Measurements from ENCODE around the gene CACNB4.

CACNB4 gene

GRCh38 chr2:151849413-151850010, 249.3 kb downstream of the CACNB4 start:
- no peak for DNase-seq

- no peak for DNase-seq
Observed at GRCh38 chr2:151845884-151846283, 253.0 kb downstream of the CACNB4 start.

- DNase-seq: no peak
Observed at GRCh38 chr2:151845481-151845880, 253.4 kb downstream of the CACNB4 start.

- no peak for DNase-seq
Observed at GRCh38 chr2:151844211-151844896, 254.5 kb downstream of the CACNB4 start.

GRCh38 chr2:151843691-151844061, 255.2 kb downstream of the CACNB4 start:
- no peak for DNase-seq

GRCh38 chr2:151842830-151843690, 255.8 kb downstream of the CACNB4 start:
- DNase-seq: no peak

- DNase-seq: no peak
Observed at GRCh38 chr2:151841047-151841424, 257.8 kb downstream of the CACNB4 start.

GRCh38 chr2:151840216-151841046, 258.4 kb downstream of the CACNB4 start:
- DNase-seq: no peak

GRCh38 chr2:151837926-151838325, 260.9 kb downstream of the CACNB4 start:
- no peak for DNase-seq

GRCh38 chr2:151833984-151834383, 264.9 kb downstream of the CACNB4 start:
- DNase-seq: no peak

GRCh38 chr2:151830961-151831360, 267.9 kb downstream of the CACNB4 start:
- DNase-seq: no peak

- no peak for DNase-seq
Observed at GRCh38 chr2:151828890-151829324, 269.9 kb downstream of the CACNB4 start.

GRCh38 chr2:151828143-151828889, 270.5 kb downstream of the CACNB4 start, which contains the start of gene ARL5A:
TSS of gene ARL5A (minus strand) at chr2:151828421. CDS start at chr2:151828176, 245 bp downstream.
- DNase-seq: peak; percentile 98

GRCh38 chr2:151827564-151828142, 271.2 kb downstream of the CACNB4 start:
- DNase-seq: no peak

- DNase-seq: peak; percentile 21
Observed at GRCh38 chr2:151826737-151827157, 272.1 kb downstream of the CACNB4 start.

- DNase-seq: no peak
Observed at GRCh38 chr2:151824886-151825285, 274.0 kb downstream of the CACNB4 start.

- DNase-seq: no peak
Observed at GRCh38 chr2:151823651-151824050, 275.2 kb downstream of the CACNB4 start.

- DNase-seq: no peak
Observed at GRCh38 chr2:151819920-151820319, 278.9 kb downstream of the CACNB4 start.

GRCh38 chr2:151817929-151818328, 280.9 kb downstream of the CACNB4 start:
- no peak for DNase-seq

GRCh38 chr2:151816843-151817242, 282.0 kb downstream of the CACNB4 start:
- DNase-seq: no peak

- no peak for DNase-seq
Observed at GRCh38 chr2:151815821-151816489, 282.9 kb downstream of the CACNB4 start.
